Measurements from ENCODE around the gene EPHX1.
"Not testable (repeated sequence)": the region's sequence is repeated elsewhere in the genome, so short reads cannot be mapped to it uniquely, and the experiment has no call there.

Gene EPHX1

DNA sequence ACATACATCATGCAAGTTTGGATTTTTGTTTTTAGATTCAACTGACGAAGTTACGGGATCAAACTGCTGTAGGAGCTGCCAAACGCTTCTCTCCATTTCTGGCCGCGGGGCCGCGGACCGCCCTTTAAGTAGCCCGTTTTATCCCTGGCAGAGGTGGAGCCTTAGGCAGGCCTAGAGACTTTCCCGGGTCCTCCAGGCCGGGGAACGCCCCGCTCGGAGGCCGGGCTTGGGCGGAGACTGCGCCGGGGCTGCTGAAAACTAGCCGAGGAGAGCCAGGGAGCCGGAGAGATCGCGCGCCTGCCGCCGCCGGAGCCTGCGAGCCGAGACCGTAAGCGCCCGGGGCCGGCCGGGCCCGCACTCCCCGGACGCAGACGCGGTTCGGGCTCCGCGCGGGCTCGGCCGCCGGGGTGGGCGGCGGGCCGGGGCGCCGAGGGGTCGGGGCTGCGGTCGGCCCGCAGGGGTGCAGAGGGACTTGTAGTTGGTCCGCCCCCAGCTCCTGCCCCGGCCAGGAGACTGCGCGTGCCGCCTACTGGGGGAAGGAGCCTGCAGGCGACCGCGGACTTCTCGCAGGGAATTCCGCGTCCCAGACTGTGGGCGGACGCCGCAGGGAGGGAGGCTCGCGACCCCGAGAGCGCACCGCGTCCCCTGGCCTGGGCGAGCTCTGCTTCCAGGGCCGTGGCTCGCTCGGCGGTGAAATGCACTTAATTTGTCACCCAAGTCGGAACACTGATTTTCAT, at the start of gene EPHX1:
Gene EPHX1 (plus strand): TSS at position 283 of the 737 bp plus-strand sequence. CDS start 18,606 bp downstream, outside the sequence.
- DNase-seq (ENCODE audit: low read depth in 1 of 2, low spot score in 1 of 2), result peak; percentile 32 to 55

- no peak for DNase-seq (ENCODE audit: low read depth in 1 of 2, low spot score in 1 of 2)
These were observed 49.4 kb upstream of the EPHX1 start for GRCh38 chr1:225760531-225760930.

DNA sequence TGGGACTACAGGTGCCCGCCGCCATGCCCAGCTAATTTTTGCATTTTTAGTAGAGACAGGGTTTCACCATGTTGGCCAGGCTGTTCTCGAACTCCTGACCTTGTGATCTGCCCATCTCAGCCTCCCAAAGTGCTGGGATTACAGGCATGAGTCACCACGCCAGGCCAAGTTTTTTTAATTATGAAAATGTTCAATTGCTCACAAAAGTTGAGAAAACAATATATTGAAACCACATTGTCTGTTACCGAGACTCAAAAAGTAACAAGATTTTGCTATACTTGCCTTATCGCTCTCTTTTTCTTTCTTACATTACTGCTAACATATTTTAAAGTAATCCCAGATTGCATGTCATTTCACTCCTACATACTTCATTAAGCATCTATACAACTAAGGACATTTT, 48.5 kb upstream of the EPHX1 start:
- not testable (repeated sequence) for DNase-seq (ENCODE audit: low read depth in 1 of 2, low spot score in 1 of 2)

DNA sequence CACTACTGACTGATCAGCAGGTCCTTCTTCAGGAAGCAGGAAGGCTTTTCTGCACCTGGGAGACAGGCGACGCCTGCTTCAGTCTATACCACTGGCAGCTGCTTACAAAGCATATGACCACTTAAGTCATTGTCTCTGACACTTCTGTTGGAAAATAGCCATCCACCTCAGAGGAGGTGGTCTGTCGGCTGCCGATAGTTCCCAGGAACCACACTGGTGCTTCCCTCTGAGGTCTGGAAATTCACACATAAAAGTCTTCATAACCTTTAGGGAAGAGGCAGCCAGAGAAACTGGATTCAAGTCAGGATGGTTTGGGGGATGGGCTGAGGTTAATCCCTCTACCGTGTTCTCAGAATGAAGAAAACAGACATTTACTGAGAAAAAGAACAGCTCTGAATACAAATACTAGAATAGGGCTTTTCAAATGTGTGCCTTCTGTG, 47.9 kb upstream of the EPHX1 start:
- DNase-seq (ENCODE audit: low read depth in 1 of 2, low spot score in 1 of 2), result no peak

GRCh38 chr1:225762444-225762843, 47.5 kb upstream of the EPHX1 start:
- DNase-seq (ENCODE audit: low read depth in 1 of 2, low spot score in 1 of 2), result no peak

- DNase-seq (ENCODE audit: low read depth in 1 of 2, low spot score in 1 of 2), result no peak
These were observed 46.0 kb upstream of the EPHX1 start for GRCh38 chr1:225763716-225764548.

GRCh38 chr1:225765982-225766674, 43.8 kb upstream of the EPHX1 start:
- no peak for DNase-seq (ENCODE audit: low read depth in 1 of 2, low spot score in 1 of 2)

DNA sequence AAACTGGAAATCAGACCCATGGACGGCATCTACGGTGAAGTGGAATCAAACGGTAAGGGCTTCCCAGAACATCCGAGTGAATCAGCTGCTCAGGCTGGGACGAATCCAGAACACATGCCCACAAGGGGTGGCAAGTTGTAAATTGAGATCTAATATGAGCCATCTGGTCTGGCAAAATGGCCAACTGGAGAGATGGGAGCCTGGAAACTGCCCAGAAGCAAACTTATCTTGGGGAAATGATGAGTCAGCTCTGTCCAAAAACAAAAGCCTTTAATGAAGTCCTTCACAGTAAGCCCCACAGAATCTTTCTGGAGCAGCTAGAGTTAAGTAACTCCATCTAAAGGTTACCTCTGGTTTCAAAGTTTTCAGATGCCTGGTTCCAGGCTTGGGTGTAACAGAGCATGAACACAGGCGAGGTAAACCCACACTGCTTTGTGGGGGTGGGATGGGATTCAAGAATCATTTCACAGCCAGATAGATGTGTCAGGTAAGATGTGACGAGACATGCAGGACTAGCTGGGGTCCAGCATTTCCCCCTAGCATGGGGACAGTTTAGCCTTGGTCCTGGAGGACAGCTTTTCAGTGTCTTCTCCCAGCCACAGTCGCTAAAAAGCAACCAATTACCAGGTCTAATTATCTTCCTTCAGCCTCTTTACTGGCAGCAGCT, 42.8 kb upstream of the EPHX1 start:
- DNase-seq (ENCODE audit: low read depth in 1 of 2, low spot score in 1 of 2), result no peak

DNA sequence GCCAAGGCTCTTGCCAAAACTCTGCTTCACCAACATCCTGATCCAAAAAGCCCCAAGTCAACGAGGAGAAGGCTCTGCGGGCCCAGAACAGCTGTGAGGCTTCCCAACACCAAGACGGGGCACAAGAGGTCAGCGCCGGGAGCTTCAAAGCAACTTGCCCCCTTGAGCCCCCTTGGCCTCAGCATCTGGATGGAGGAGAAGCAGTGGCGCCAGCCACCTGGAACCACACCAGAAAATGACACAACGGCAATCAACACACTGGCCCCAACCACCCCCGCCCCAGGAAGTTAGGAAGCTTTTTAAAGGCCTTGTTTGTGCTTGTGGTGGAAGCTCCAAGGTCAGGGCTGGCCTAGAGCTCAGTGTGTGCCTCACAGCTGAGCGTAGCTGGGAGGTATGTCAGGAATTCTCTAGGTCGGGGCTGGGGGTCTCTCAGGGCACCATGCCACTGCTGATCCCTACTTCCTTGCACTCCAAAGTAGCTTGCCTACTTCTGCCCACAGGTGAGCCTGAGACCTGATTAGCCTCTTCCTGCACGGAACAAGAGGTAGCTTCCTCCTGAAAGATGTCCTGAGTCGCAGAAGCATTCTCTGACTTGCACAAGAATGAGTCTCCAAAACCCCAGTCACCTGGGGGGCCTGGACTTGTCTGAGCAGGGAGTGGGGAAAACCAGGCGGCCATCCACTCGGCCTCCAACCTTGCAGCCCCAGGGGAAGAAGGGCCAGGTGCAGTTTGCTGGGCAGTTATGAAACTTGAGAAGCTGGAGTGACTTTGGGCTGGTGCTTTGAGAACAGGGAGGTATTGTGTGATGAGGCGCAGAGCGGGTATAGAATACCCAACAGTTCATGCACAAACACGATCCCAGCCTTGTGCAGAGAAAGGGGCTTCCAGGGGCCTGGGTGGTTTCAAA, 42.0 kb upstream of the EPHX1 start:
- DNase-seq (ENCODE audit: low read depth in 1 of 2, low spot score in 1 of 2), result no peak

DNA sequence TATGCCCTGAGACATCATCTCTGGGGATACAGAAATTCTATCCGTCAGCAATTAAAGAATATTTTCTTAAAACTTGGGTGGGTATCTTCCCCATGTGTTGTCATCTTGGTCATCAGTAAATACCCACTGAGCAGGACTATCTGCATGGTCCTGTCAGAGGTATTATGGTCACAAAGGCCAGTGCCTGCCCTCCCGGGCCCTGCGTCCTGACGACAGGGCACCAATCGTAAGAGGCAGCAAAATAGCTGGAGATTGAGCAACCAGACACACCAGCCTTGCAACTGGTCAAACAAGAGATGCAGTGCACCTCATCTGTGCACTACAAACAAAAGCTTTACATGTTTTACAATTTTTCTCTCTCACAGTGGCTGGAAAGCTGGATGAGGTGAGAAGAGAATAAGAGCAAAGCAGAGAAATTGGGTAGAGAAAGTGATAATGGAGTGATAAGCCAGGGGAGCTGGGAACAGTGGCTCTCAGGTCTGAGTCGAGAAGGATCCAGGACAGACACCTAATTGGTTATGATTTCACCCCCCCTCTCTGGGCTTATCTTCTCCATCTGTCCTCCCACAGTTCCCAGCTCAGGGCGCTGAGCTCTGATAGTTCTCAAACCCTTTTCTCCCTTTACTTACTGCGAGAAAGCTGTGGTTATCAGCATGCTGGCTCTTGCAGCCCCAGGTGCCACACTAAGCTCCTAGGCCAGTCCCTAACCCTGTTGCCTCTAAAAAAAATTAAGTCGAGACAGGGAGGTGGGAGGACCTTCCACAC, 41.1 kb upstream of the EPHX1 start:
- DNase-seq (ENCODE audit: low read depth in 1 of 2, low spot score in 1 of 2), result no peak

GRCh38 chr1:225769687-225770086, 40.2 kb upstream of the EPHX1 start:
- DNase-seq (ENCODE audit: low read depth in 1 of 2, low spot score in 1 of 2), result no peak

- no peak for DNase-seq (ENCODE audit: low read depth in 1 of 2, low spot score in 1 of 2)
These were observed 39.2 kb upstream of the EPHX1 start for GRCh38 chr1:225770561-225771248.

GRCh38 chr1:225771661-225772322, 38.1 kb upstream of the EPHX1 start:
- DNase-seq (ENCODE audit: low read depth in 1 of 2, low spot score in 1 of 2), result no peak

- DNase-seq (ENCODE audit: low read depth in 1 of 2, low spot score in 1 of 2), result no peak
These were observed 37.6 kb upstream of the EPHX1 start for GRCh38 chr1:225772323-225772768.

- DNase-seq (ENCODE audit: low read depth in 1 of 2, low spot score in 1 of 2), result no peak
These were observed 37.1 kb upstream of the EPHX1 start for GRCh38 chr1:225772848-225773247.

DNA sequence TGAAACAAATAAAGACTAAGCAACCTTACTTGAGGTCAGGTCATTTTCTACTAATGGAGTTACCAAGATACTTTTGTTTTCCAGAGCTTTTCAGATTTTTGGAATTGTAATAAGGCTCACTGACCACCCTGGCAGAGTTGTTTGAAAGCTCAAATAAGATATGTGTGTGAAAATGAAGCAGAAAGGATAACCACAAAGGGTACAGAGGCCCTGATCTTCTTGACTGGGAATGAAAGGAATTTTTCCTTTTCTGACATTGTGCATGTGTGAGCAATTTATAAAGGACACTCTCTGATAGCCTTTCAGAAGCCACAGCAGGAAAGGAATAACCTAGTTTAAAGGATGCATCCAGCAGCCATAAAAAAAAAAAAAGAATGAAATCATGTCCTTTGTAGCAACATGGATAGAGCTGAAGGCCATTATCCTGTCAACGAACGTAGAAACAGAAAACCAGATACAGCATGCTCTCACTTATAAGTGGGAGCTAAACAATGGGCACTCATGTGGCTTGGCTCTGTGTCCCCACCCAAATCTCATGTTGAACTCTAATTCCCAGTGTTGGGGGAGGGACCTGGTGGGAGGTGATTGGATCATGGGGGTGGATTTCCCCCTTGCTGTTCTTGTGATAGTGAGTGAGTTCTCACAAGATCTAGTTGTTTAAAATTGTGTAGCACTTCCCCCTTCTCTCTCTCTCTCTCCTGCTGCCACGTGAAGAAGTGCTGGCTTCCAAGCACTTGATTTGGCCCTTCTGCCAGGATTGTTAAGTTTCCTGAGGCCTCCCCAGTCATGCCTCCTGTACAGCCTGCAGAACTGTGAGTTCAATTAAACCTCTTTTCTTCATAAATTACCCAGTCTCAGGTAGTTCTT, 35.4 kb upstream of the EPHX1 start:
- DNase-seq (ENCODE audit: low read depth in 1 of 2, low spot score in 1 of 2), result no peak

DNA sequence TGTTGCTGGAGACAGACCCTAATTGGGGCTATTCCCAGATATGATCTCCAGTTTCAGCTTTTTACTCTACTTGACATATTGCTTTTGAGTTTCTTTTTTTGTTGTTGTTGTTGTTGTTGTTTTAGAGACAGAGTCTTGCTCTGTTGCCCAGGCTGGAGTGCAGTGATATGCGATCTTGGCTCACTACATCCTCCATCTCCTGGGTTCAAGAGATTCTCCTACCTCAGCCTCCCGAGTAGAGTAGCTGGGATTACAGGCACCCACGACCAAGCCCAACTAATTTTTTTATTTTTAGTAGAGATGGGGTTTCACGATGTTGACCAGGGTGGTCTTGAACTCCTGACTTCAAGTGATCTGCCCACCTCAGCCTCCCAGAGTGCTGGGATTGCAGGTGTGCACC, 33.6 kb upstream of the EPHX1 start:
- DNase-seq (ENCODE audit: low read depth in 1 of 2, low spot score in 1 of 2), result no peak

All from stimulated activated CD4-positive, alpha-beta T cell treated with anti-CD3 and anti-CD28 coated beads, Interleukin-15, amount 100 ng/mL, for 1 hour (primary cell).